K562 treated with DMSO at 1 percent for 4 hours (cell line): ENCODE results near the gene ADK. TPM values are rescaled to one million over a fixed set of nuclear protein-coding genes. Genes with fewer than 3 reads are reported as not detected.

ENCODE experiments used
- total RNA-seq: library from RNA; unstranded; fragments of 300-600 nt; gene quantifications from 2 replicates; pipeline ENCODE4 v1.2.3, GENCODE V29; 2022; ENCODE audit not compliant: insufficient read depth

The ADK gene
- total RNA-seq: 37.7 and 39.5 TPM in 2 replicates

GRCh38 chr10:74150990-74151878, at the start of gene ADK:
Gene ADK (plus strand): TSS chr10:74151221. CDS start chr10:74151279, 58 bp downstream.

GRCh38 chr10:74150204-74150989, 624 bp upstream of the ADK start, which contains the start of gene AP3M1:
Gene AP3M1 (minus strand): TSS chr10:74150828. CDS start chr10:74138379, 12,449 bp downstream.

Other genes with a start within 250 kb of the ADK start
- 20.4 and 29.5 TPM in 2 replicates for gene PLAU, start 240.1 kb upstream of the ADK start, total RNA-seq
- 84.1 and 105 TPM in 2 replicates for gene VCL, start 153.1 kb upstream of the ADK start, total RNA-seq
- gene AP3M1, start 393 bp upstream of the ADK start, total RNA-seq: 39.9 and 46.9 TPM in 2 replicates